Rectal smooth muscle tissue (tissue), 1 donor: ENCODE data around the gene TOB2.
"Not testable (repeated sequence)": the region's sequence is repeated elsewhere in the genome, so short reads cannot be mapped to it uniquely, and the experiment has no call there.

Experiments
- H3K27ac ChIP-seq: one replicate; pipeline ENCODE4 v1.7.0; 2013; ENCODE audit warnings: low read depth, low read length, inconsistent platforms
- H3K27me3 ChIP-seq: one replicate; pipeline ENCODE4 v1.7.0; 2013; ENCODE audit warnings: low read length; ENCODE audit not compliant: control insufficient read depth, insufficient read depth
- H3K36me3 ChIP-seq: one replicate; pipeline ENCODE4 v1.7.0; 2013; ENCODE audit warnings: low read length; ENCODE audit not compliant: control insufficient read depth, insufficient read depth
- H3K4me1 ChIP-seq: one replicate; pipeline ENCODE4 v1.7.0; 2013; ENCODE audit warnings: low read length; ENCODE audit not compliant: control insufficient read depth, insufficient read depth
- H3K4me3 ChIP-seq: one replicate; pipeline ENCODE4 v1.7.0; 2013; ENCODE audit warnings: low read length
- H3K9ac ChIP-seq: one replicate; pipeline ENCODE4 v1.7.0; 2013; ENCODE audit warnings: low read length

The TOB2 gene

DNA sequence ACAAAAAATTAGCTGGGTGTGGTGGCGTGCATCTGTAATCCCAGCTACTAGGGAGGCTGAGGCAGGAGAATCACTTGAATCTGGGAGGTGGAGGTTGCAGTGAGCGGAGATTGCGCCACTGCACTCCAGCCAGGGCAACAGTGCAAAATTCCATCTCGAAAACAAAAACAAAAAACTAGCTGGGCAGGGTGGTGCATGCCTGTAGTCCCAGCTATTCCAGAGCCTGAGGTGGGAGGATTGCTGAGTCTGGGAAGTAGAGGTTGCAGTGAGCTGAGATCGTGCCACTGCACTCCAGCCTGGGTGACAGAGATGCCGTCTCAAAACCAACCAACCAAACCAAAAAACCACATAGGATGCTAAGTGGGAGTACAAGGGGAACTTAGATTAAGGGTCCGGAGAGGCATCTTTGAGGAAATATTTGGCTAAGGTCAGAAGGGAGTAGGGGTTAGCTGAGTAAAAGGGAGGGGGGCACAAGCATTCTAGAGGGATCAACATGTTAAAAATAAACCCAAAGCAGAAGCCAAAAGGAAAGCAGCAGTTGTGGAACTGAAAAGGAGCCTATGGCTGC, 11.6 kb upstream of the TOB2 start:
- H3K4me3 ChIP-seq = no peak overlapping the region
- no peak overlapping the region for H3K27ac ChIP-seq
- H3K9ac ChIP-seq = no peak overlapping the region
- H3K27me3 ChIP-seq = no peaks in the 10 kb centered on the region
- H3K36me3 ChIP-seq = peaks cover 19% of the 10 kb centered on the region
- H3K4me1 ChIP-seq = no peaks in the 10 kb centered on the region

DNA sequence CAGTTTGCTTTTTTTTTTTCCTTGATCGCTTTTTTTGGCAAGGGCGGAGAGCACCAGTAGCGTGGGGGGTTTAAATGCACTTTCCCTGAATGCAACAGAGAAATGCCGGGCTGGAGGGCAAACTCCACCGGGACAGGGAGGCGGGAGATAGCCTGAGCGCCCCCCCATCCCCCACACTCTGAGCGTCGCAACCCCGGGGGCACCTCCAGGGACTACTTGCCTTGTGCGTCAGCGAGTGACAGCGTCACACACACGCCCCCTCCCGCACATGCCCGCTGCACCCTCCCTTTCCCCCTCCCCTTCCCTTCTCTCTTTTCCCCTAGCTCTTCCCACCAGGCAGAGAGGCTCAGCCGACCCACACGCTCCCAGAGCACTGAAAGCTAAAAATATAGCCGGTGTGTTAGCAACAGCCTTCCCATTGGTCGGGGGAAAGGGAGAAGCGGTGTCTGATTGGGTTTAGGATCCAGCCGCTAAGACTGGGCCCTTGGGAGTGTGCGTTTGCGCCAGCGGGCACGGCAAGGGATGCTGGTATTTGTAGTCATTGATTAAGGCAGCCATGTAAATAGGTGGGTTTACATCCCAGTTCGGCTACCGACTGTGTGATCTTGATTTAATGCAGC, 1.7 kb upstream of the TOB2 start:
- Histone ChIP-seq H3K27me3 (no peaks in the 10 kb centered on the region), H3K4me1 (peaks cover 12% of the 10 kb centered on the region), H3K4me3 (peak overlapping the region; percentile 78), H3K36me3 (peaks cover 3% of the 10 kb centered on the region), H3K27ac (peak overlapping the region; percentile 99), H3K9ac (peak overlapping the region; percentile 89)

DNA sequence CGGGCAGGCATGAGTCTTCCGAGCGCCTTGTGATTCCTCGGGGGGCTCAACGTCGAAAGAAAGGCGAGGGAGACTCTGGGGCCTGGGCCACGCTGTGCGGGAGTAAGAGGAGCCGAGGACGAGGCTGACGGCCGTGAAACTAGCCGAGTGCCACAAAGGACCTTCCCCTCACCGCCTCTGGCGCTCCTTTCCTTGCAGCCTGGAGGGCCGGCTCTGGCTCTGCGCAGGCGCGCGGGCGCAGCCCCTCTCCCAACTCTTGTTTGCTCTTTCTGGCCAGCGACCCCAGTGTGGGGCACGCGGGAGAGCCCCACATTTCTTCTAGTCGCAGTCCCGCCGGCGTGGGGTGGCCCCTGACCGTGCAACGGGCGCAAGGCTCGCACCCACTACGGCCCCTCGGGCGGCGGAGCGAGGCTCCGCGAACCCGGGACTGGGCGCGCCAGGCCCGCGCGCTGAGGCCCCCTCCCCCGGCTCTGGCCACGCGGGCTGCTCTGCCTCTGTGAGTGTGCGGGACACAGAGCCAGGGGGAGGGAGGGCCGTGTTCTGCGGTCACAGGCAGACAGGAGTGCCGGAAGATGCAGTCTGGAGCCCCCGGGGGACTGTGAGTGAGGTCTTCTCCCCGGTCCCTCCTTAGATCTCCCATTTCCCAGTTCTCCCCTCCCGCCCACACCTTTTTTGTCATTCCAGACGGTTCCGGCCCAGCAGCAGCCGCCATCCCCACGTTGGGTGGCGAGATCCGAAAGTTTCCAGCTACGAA, 1.0 kb upstream of the TOB2 start:
- Histone ChIP-seq H3K9ac (peak overlapping the region; percentile 89), H3K4me3 (peak overlapping the region; percentile 78), H3K27me3 (no peaks in the 10 kb centered on the region), H3K27ac (peak overlapping the region; percentile 99), H3K4me1 (peaks cover 12% of the 10 kb centered on the region), H3K36me3 (peaks cover 3% of the 10 kb centered on the region)

DNA sequence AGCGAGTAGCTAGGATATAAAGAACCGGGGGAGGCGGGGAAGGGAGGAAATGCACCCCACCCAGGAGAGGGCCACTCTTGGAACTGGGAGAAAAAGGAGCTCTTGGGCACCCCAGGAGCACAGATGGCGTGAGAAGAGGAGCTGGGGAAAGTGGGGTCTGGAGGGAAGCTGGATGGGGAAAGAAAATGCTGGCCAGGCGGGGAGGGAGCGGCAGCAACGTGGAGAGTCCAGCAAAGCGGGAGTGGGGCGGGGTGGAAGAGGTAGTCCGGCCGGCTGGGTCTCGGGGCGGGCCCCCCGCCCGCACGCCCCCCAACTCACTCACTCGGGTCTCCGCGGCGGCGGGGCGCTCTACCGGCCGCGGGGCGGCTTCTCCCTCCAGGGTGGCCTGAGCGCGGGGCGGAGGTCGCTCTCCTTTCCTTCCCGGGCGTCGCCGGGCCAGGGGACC, 522 bp downstream of the TOB2 start:
- Histone ChIP-seq H3K36me3 (no peaks in the 10 kb centered on the region), H3K27ac (peak overlapping the region; percentile 99), H3K27me3 (no peaks in the 10 kb centered on the region), H3K9ac (peak overlapping the region; percentile 97), H3K4me3 (peak overlapping the region; percentile 78), H3K4me1 (peaks cover 12% of the 10 kb centered on the region)

DNA sequence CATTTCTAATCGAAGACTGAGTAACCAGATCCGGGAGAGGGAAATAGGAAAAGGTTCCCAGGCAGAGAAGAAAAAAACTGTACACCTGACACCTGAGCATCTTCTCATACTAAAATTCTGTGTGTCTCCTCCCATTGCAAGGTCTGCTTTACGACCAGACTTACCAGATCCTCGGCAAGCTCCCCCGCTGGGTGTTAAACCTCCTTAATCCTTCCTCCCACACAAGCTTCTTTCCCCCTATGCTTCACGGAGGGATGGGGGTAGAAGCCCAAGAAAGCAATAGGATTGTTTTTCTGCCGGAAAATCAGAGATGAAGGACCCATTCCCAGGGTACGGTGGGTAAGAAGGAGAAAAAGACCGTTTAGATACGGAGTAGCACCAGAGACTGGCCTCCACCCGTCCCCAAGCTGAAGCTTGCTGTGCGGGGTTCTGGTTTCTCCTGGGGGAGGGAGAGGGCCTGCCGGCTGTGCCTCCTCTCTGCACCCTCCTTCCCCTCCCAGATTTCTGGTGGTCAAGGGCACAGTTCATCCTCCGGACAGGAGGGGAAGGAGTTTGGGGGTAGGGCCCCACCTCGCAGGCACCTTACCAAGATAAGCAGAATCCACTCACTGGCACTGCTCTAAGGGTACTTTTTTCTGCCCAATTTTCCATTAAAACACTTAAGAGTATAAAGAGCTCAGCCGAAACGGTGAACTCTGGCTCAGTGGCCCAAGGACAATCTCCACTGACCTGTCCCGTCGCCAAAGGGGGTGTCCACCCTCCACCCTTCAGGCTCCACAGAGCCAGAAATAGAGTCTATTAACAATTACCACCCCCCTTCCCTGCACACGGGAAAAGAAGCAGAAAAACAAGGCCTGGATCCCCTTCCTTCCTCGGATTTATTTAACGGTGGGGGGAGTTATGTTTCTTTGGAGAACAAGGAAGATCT, 1.2 kb downstream of the TOB2 start:
- Histone ChIP-seq H3K9ac (peak overlapping the region; percentile 97), H3K27me3 (no peaks in the 10 kb centered on the region), H3K36me3 (no peaks in the 10 kb centered on the region), H3K4me1 (peaks cover 12% of the 10 kb centered on the region), H3K4me3 (peak overlapping the region; percentile 78), H3K27ac (peak overlapping the region; percentile 99)

DNA sequence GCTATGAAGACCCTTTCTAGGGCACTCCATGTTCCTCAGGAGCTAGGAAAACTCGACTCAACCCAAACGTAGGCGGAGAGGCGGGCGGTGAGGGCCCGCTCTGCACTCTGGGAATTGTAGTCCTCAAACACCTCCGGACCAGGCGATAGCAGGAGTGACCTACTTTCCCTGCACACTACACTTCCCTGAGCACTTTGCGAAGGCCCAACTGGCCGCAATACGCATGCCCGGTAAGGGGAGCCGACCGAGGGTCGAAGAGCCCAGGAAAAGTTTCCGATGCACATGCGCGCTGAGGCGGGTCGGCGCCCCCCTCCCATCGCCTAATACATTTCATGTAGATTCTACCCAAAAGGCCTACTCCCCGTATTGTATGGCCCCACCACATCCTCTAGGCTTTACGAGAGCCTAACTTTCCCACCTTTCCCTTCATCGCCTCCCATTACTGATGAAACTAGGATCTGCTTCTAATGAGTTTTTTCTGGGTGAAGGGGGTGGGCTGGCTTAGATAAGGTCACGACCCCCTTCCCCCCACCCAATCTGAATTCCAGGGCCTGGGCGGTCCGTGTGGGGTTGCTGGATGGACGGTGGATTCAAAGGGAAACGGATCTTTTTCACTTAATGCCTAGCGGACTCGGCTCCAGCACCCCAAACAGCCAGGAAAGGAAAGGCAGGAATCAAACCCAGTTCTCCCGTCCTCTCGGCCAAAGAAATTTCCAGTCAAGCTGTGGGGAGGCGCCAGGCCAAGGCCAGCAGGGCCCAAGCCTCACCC, 2.1 kb downstream of the TOB2 start:
- peak overlapping the region; percentile 78 for H3K4me3 ChIP-seq
- peaks cover 12% of the 10 kb centered on the region for H3K4me1 ChIP-seq

DNA sequence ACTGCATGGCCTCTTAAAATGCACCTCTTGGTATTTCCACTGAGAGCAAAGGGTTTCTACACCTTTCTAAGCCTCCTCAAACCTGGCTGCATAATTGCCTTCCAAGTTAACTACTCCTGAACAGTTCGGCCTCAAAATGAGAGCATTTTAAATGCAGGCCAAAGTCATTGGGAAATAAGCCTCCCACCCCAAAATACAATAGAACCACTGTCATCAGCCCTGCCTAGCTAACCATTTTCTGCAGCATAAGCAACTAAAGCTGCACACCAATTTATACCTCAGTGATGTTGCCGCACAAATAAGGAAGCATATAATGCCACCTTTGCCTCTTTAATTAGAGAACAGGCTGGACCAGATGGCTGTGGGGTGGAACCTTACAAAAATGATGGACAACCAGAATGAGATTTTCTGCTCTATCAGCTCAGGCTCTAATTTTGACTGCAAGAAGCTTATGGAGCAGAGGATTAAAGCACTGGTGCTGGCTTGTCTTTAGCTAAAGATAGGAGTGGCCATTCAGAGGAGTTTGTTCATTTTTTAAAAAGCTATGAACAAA, 4.3 kb downstream of the TOB2 start:
- peaks cover 2% of the 10 kb centered on the region for H3K36me3 ChIP-seq
- H3K27ac ChIP-seq = no peak overlapping the region
- H3K4me3 ChIP-seq = no peak overlapping the region

More for the DNA sequence above, 2.1 kb downstream of the TOB2 start:
- Histone ChIP-seq H3K36me3 (no peaks in the 10 kb centered on the region), H3K27me3 (no peaks in the 10 kb centered on the region), H3K9ac (peak overlapping the region; percentile 97), H3K27ac (peak overlapping the region; percentile 99)

DNA sequence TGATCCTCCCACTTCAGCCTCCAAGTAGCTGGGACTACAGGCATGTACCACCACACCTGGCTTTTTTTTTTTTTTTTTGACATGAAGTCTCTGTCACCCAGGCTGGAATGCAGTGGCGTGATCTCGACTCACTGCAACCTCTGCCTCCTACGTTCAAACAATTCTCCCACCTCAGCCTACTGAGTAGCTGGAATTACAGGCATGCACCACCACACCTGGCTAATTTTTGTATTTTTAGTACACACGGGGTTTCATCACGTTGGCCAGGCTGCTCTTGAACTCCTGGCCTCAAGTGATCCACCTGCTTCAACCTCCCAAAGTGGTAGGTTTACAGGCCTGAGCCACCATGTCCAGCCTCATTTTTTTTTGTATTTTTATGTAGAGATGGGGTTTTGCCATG, 6.1 kb downstream of the TOB2 start:
- H3K27me3 ChIP-seq, H3K9ac ChIP-seq, H3K4me1 ChIP-seq, H3K4me3 ChIP-seq, H3K27ac ChIP-seq: not testable (repeated sequence)
- H3K36me3 ChIP-seq = peaks cover 20% of the 10 kb centered on the region

More for the DNA sequence above, 4.3 kb downstream of the TOB2 start:
- Histone ChIP-seq H3K4me1 (peaks cover 3% of the 10 kb centered on the region), H3K27me3 (no peaks in the 10 kb centered on the region), H3K9ac (no peak overlapping the region)

DNA sequence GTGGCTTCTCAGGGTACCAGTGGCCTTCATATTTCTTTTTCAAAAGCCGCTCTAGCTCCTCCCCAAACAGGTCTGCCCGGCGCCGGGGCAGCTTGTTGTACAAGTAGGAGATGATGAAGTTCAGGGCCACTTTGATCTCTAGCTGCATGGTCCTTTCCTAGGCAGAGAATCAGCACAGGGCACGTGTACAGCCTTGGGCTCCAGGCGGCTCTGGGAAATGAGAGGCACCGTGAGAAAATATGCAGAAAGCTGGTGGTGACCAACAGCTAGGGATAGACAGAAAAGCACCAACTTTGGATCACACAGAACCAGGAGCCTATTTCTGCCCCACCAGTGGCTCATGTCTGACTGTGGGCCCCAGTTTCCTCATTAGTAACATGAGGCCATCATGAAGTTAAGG, 9.4 kb downstream of the TOB2 start:
- H3K4me1 ChIP-seq = no peaks in the 10 kb centered on the region
- no peak overlapping the region for H3K27ac ChIP-seq
- H3K36me3 ChIP-seq = peaks cover 24% of the 10 kb centered on the region
- H3K27me3 ChIP-seq = no peaks in the 10 kb centered on the region
- H3K9ac ChIP-seq = no peak overlapping the region
- H3K4me3 ChIP-seq = no peak overlapping the region

DNA sequence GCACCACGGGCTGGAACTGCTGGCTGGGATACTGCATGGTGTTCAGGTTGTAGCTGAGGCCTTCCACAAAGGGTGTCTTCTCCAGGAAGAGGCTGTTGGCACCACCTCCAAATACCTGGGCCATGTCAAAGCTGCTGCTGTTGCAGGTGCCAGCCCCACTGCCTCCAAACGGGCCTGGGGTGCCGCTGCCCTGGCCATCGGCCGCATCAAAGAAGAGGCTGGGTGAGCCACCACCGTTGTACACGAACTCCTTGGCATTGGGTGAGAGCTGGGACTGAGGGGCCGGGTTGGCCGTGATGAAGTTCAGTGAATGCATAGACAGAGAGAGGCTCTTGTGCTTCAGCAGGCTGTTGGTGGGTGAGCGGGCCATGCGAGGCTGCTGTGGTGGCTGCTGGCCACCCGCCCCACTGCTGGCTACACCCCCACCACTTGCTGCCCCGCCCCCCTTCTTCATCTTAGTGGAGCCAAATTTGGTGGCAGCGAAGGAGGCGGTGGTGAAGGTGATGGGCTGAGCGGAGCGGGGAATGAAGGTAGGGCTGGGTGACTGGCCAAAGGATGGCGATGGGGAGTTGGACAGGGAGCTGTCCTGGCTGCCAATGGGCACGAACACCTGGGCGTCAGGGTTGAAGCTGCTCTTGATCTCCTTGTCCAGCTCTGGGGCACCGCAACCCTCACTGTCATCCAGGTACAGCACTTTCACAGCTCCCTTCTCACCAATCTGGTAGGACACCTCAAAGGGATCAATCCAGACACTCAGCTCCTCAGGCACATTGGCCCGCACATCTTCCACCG, 10.1 kb downstream of the TOB2 start:
- no peaks in the 10 kb centered on the region for H3K27me3 ChIP-seq
- H3K4me1 ChIP-seq = no peaks in the 10 kb centered on the region
- no peak overlapping the region for H3K4me3 ChIP-seq
- H3K9ac ChIP-seq = no peak overlapping the region
- H3K36me3 ChIP-seq = peaks cover 28% of the 10 kb centered on the region
- no peak overlapping the region for H3K27ac ChIP-seq

DNA sequence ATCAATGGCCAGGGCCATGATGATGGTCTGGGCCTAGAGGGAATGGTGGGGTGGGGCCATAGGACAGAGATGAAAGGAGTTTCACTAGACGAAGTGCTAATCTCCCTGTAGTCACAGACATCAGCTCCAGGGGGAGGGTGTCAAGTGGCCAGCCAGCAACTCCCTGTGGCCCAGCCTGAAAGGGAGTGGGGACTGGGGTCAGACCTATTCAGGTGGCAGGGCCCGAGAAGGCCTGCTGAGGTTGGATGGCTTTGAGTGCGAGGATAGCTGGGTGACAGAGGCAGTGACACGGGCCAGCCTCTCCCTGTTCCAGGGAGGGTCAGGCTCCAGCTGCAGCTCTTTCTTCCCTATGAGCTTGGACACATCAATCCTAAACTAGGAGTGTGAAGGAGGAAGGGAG, 11.0 kb downstream of the TOB2 start:
- no peak overlapping the region for H3K27ac ChIP-seq
- H3K27me3 ChIP-seq = no peaks in the 10 kb centered on the region
- H3K36me3 ChIP-seq = peaks cover 29% of the 10 kb centered on the region
- no peak overlapping the region for H3K9ac ChIP-seq
- no peak overlapping the region for H3K4me3 ChIP-seq
- H3K4me1 ChIP-seq = no peaks in the 10 kb centered on the region
